Measurements from ENCODE around the gene TCAIM.
"Not testable (repeated sequence)": the region's sequence is repeated elsewhere in the genome, so short reads cannot be mapped to it uniquely, and the experiment has no call there.

TCAIM gene

GRCh38 chr3:44416031-44417030, 77.8 kb downstream of the TCAIM start:
- no peak for DNase-seq

GRCh38 chr3:44418118-44418517, 79.6 kb downstream of the TCAIM start:
- not testable (repeated sequence) for DNase-seq

- DNase-seq = no peak
Observed at GRCh38 chr3:44418549-44418948, 80.0 kb downstream of the TCAIM start.

- no peak for DNase-seq
Observed at GRCh38 chr3:44419116-44419922, 80.8 kb downstream of the TCAIM start.

GRCh38 chr3:44419923-44420650, 81.5 kb downstream of the TCAIM start:
- DNase-seq = no peak

- DNase-seq = no peak
Observed at GRCh38 chr3:44420676-44421075, 82.1 kb downstream of the TCAIM start.

- no peak for DNase-seq
Observed at GRCh38 chr3:44421280-44421679, 82.7 kb downstream of the TCAIM start.

- DNase-seq = no peak
Observed at GRCh38 chr3:44424758-44425157, 86.2 kb downstream of the TCAIM start.

GRCh38 chr3:44427683-44428082, 89.1 kb downstream of the TCAIM start:
- no peak for DNase-seq

GRCh38 chr3:44428910-44429309, 90.3 kb downstream of the TCAIM start:
- DNase-seq = no peak

- DNase-seq = no peak
Observed at GRCh38 chr3:44429459-44429858, 90.9 kb downstream of the TCAIM start.

- DNase-seq = no peak
Observed at GRCh38 chr3:44430466-44430865, 91.9 kb downstream of the TCAIM start.

GRCh38 chr3:44434834-44435510, 96.4 kb downstream of the TCAIM start:
- DNase-seq = no peak

GRCh38 chr3:44436181-44436580, 97.6 kb downstream of the TCAIM start:
- no peak for DNase-seq

GRCh38 chr3:44437800-44438199, 99.2 kb downstream of the TCAIM start:
- DNase-seq = no peak

GRCh38 chr3:44439499-44440295, 101.1 kb downstream of the TCAIM start:
- DNase-seq = no peak

GRCh38 chr3:44442596-44443309, 104.2 kb downstream of the TCAIM start:
- no peak for DNase-seq

- no peak for DNase-seq
Observed at GRCh38 chr3:44444437-44444836, 105.9 kb downstream of the TCAIM start.

- DNase-seq = no peak
Observed at GRCh38 chr3:44444896-44445691, 106.5 kb downstream of the TCAIM start.

GRCh38 chr3:44445786-44446185, 107.2 kb downstream of the TCAIM start:
- DNase-seq = no peak
